T follicular helper cell (primary cell): ENCODE measurements around the gene TCFL5.
"Not testable (repeated sequence)": the region's sequence is repeated elsewhere in the genome, so short reads cannot be mapped to it uniquely, and the experiment has no call there.

Experiments used
- DNase-seq: peaks from one replicate; pipeline ENCODE4 v3.0.0-alpha.2; 2020; ENCODE audit warnings: low read depth

TCFL5 gene

DNA sequence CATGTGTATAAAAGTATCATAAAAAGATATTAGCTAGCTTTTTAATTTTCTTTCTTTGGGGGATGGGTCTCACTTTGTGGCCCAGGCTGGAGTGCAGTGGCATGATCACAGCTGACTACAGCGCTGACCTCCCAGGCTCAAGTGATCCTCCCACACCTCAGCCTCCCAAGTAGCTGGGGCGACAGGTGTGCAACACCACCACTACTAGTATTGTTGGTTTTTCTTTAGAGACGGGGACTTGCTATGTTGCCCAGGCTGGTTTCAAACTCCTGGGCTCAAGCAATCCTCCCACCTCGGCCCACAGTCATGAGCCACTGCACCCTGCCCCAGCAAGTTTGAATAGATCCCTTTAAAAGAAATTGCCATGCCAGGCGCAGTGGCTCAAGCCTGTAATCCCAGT, 6.5 kb downstream of the TCFL5 start:
- no peak for DNase-seq

GRCh38 chr20:62854121-62854520, 7.5 kb downstream of the TCFL5 start:
- no peak for DNase-seq

- DNase-seq = not testable (repeated sequence)
Measured at GRCh38 chr20:62853304-62853703, 8.3 kb downstream of the TCFL5 start.

DNA sequence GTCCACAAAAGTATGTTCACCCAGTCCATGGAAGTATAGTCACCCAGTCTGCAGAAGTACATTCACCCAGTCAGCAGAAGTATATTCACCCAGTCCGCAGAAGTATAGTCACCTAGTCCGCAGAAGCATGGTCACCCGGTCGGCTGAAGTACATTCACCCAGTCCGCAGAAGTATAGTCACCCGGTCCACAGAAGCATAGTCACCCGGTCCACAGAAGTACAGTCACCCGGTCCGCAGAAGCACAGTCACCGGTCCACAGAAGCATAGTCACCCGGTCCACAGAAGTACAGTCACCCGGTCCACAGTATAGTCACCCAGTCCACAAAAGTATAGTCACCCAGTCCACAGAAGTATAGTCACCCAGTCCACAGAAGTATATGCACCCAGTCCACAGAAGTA, 8.8 kb downstream of the TCFL5 start:
- no peak for DNase-seq

GRCh38 chr20:62852196-62852595, 9.4 kb downstream of the TCFL5 start:
- DNase-seq = no peak

- DNase-seq = no peak
Measured at GRCh38 chr20:62850333-62850974, 11.2 kb downstream of the TCFL5 start.

GRCh38 chr20:62849431-62849830, 12.2 kb downstream of the TCFL5 start:
- DNase-seq = no peak

GRCh38 chr20:62848917-62849316, 12.7 kb downstream of the TCFL5 start:
- DNase-seq = not testable (repeated sequence)

GRCh38 chr20:62846166-62846890, 15.3 kb downstream of the TCFL5 start:
- DNase-seq = no peak

DNA sequence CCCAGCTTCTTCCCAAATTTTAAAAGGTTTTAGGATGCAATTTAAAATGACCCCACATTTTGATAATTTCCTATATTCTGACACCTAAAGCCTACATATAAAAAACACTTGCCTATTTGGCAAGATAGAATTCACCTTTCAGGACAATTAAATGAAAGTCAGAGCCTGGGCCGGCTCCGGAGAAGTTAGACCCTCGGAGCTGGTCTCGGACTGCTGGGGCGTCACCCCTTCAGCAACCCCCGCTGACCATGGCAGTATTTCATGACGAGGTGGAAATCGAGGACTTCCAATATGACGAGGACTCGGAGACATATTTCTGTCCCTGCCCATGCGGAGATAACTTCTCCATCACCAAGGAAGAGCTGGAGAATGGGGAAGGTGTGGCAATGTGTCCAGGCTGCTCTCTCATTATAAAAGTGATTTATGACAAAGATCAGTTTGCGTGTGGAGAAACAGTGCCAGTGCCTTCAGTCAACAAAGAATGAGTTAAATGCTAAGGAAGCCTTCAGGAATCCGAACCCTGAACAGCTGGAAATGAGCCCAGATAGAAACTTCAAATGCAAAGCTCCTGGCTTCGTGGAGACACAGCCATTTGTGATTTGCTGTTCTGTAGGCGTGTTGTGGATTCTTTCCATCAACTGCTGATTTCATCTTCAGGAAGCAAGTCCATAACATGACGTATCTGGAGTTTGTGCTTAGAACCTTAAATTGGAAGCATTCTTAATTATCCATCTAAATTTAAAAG, 16.0 kb downstream of the TCFL5 start:
- DNase-seq = no peak

GRCh38 chr20:62844182-62844581, 17.4 kb downstream of the TCFL5 start:
- no peak for DNase-seq

GRCh38 chr20:62843656-62844055, 18.0 kb downstream of the TCFL5 start:
- DNase-seq = no peak

- no peak for DNase-seq
Measured at GRCh38 chr20:62841705-62842212, 19.9 kb downstream of the TCFL5 start.

GRCh38 chr20:62840244-62841197, 21.1 kb downstream of the TCFL5 start:
- DNase-seq = no peak

- DNase-seq = no peak
Measured at GRCh38 chr20:62839816-62840215, 21.8 kb downstream of the TCFL5 start.

DNA sequence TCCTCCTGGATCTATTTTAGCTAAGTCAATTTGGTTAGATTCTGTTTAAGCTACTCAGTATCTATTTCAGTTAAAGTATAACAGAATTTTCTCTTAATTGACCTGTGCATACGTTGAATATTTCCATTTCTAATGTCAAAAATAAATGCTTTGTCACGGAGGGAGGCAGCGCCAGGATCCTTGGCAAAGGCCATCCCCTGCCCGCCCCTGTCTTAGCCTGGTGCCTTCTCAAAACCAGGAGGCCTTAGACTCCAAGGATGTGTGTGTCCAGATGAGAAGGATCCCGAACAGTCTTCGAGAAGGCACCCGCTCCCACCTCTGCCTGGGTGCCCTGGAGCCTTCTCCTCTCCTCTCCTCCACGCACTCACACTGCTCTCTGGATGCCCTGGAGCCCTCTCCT, 22.4 kb downstream of the TCFL5 start:
- no peak for DNase-seq

DNA sequence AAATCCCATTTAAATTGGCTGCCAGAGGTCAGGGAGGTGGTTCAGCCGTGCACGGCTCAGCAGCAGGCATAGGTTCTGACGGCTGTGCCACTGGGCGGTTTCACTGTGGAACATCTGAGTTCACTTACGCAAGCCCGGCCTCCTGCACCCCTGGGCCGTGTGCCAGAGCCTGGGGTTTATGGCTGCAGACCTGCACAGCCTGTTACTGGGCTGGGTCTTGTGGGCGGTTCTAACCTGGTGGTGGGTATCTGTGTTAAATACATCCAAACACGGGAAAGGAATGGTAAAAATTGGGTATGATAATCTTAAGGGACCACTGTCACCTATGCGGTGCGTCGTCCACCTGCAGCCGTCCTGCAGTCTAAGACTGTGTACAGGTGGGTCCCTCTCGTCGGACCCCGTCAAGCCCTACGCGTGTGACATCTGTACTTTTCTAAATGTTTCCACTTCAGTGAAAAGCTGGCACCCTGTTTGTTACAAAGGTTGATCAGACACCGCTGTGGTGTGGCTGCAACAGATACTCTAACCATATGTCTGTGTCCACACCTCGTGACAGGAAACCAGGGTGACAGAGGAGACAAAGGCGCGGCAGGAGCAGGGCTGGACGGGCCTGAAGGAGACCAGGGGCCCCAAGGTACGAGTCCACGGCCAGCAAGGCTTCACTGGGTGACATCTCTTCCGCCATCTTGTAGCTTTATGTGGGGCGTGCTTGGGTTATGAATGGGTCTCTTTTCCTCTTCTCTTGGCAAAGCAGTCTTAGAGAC, 23.3 kb downstream of the TCFL5 start:
- DNase-seq = no peak

DNA sequence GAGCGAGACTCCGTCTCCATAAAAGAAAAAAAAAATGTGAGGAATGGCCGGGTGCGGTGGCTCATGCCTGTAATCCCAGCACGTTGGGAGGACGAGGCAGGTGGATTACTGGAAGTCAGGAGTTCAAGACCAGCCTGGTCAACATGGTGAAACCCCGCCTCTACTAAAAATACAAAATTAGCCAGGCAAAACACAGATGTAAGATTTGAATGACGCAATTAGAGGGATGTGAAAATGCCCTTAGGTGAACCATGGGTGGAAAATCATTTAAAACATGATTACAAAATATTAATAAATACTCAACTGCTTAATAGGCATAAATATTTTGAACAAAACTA, 23.9 kb downstream of the TCFL5 start:
- DNase-seq = no peak

DNA sequence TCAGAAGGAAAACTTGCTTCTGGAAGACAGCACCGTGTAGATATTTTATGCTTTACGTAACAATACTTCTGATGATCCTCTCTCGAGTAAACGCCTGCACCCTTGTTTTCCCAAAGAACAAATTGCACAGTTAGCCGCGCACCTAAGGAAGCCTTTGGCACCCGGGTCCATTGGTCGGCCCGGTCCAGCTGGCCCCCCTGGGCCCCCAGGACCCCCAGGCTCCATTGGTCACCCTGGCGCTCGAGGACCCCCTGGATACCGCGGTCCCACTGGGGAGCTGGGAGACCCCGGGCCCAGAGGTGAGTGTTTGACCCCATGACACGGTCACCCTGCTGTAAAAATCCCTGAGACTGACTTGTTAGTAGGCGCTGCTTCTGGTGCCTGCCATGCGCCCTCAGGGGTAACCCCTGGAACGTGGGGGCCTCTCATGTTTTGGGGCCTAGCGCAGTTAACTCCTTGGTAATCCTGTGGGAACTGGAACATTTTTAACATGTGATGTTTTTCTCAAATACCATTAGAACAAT, 24.6 kb downstream of the TCFL5 start:
- DNase-seq = no peak

- DNase-seq = no peak
Measured at GRCh38 chr20:62835931-62836861, 25.4 kb downstream of the TCFL5 start.
